Liver (tissue), 3 donors: ENCODE measurements around the gene TPK1.

ENCODE experiments used
- CTCF ChIP-seq: fragments of 150-350 bp; IDR thresholded peaks from 2 replicates; pipeline ENCODE4 v1.5.1; 2017; ENCODE audit warnings: improper control_type of control experiment, low read depth, low read length; ENCODE audit not compliant: missing input control
- JUND ChIP-seq, 2 donors: IDR thresholded peaks; 2 replicates each; pipeline ENCODE4 v1.6.1; 2016; ENCODE audit warnings: antibody characterized with exemption in 2 of 2
- RXRA ChIP-seq, 2 donors: IDR thresholded peaks; 2 replicates each; pipeline ENCODE4 v1.6.1; 2017 to 2018; ENCODE audit warnings: antibody characterized with exemption in 2 of 2, mild to moderate bottlenecking in 1 of 2
- donor health status: healthy.
- donor health status: healthy.

GRCh38 chr7:144670218-144670617 lies 165.6 kb downstream of the TPK1 start:
- no peak for TF ChIP-seq JUND (IDR thresholded peaks at IDR 0.05)
- TF ChIP-seq CTCF, result no peak
- no peak for TF ChIP-seq RXRA (IDR thresholded peaks at IDR 0.05)
